GM12874 (cell line): ENCODE measurements around the gene DCAF4L1.
A peak's percentile ranks its signal among the peaks of the same experiment; 100 is the strongest.

Experiments used
- TF ChIP-seq, protein P1 (sequence below): IDR thresholded peaks from 2 replicates; pipeline ENCODE4 v1.5.1; 2011; ENCODE audit warnings: low read depth, mild to moderate bottlenecking, control low read depth, low read length, moderate library complexity; ENCODE audit not compliant: insufficient read depth

DCAF4L1 gene

DNA sequence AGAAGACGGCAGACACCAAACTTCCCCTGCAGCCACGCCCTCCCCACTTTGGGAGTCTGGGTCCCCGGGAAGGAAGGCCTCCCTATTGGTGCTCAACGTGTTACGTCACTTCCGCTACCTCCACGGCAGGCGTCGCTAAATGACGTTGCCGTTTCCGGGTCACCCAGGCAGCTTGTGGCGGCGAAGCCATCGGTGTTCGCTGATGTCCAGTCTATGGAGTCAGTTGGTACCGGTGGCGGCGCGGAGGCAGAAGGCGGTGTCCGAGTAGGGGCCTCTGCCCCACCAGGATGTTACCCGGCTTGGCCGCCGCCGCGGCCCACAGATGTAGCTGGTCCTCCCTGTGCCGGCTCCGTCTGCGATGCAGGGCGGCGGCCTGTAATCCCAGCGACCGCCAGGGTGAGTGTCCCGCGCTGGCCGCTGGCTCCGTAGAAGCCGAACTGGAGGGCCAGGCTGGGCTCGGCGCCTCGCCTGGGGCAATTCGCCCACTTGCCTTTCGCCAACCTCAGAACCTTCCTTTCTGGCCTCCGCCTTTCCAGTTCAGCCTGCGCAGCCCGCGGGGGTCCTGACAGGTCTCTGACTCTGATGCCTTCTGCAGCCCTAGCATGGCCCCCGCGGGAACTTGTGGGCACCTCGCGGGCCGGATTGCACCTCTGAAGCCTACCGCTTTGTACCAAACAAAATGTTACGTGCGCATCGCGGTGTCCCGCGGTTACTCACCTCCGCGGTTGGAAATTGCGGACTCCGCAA lies 9.0 kb downstream of the DCAF4L1 start, which contains the start of gene SLC30A9:
TSS of gene SLC30A9 (plus strand) at position 166 of the 747 bp plus-strand sequence. CDS start at position 288, 122 bp downstream.
- TF ChIP-seq, protein P1, sequence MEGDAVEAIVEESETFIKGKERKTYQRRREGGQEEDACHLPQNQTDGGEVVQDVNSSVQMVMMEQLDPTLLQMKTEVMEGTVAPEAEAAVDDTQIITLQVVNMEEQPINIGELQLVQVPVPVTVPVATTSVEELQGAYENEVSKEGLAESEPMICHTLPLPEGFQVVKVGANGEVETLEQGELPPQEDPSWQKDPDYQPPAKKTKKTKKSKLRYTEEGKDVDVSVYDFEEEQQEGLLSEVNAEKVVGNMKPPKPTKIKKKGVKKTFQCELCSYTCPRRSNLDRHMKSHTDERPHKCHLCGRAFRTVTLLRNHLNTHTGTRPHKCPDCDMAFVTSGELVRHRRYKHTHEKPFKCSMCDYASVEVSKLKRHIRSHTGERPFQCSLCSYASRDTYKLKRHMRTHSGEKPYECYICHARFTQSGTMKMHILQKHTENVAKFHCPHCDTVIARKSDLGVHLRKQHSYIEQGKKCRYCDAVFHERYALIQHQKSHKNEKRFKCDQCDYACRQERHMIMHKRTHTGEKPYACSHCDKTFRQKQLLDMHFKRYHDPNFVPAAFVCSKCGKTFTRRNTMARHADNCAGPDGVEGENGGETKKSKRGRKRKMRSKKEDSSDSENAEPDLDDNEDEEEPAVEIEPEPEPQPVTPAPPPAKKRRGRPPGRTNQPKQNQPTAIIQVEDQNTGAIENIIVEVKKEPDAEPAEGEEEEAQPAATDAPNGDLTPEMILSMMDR, result peak; percentile 39

DNA sequence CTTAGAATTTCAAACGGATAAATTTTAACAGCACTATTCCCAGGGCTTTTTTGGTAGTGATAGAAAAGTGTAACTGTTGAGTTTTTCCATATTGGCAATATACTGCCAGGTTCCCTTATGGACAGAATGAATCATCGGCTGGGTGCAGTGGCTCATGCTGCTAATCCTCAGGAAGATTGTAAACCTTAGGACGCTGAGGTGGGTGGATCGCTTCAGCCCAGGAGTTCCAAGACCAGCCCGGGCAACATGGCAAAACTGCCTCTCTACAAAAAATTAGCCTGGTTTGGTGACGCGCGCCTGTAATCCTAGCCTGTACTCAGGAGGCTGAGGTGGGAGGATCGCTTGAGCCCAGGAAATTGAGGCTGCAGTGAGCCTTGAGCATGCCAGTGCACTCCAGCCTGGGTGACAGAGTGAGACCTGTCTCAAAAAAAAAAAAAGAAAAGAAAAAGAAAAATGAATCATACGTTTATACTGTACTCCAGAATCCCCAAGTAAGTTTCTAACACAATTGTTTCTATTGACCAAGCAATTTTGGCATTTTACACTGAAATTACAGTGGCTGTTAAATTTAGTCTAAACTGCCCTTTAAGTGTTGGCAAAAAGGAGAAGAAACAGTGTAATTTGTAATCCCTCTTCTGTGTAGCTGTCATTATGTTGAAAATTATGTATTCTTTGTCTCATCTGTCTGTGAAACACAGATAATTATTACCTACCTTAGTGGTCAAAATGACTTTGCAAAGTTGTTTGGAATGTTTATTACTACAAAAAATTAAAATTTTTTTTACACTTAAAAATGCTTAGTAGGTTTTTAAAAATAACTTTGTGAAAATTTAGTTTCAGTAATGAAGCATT lies 10.6 kb downstream of the DCAF4L1 start:
- TF ChIP-seq, protein P1, result no peak

DNA sequence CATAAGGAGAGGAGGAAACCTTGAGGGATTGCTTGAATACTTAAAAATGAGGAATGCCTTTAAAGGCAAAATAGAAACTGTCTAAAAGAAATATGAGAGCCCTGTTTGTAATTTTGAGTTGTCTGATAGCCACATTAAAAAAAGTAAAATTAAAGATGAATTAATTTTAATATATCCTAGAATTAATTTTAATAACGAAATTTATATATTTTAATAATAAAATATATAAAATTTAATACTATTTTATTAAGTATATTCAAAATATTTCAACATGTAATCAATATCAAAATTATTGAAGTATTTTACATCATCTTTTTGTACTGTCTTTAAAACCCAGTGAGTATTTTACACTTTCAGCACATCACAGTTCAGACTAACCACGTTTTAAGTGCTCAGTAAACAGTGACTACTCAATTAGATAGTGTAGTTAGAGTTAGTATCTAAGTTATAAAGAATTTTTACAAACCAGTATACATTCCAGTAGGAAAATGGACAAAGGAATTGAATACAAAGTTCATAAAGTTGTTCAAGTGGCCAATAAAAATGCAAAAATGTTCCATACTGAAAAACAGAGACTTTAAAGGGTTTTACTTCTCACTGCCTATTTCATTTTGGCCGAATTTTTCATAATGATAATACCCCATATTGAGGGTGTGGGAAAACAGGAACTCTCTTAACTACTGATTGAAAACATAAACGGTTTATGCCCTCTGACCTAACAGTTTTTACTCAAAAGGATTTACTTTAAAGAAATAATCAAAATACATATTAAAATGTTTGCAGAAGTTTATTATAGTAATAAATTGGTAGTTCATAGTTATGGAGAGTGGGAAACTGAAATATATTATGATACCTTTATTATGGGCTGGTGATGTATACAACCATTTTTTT lies 11.7 kb downstream of the DCAF4L1 start:
- TF ChIP-seq, protein P1, result no peak

DNA sequence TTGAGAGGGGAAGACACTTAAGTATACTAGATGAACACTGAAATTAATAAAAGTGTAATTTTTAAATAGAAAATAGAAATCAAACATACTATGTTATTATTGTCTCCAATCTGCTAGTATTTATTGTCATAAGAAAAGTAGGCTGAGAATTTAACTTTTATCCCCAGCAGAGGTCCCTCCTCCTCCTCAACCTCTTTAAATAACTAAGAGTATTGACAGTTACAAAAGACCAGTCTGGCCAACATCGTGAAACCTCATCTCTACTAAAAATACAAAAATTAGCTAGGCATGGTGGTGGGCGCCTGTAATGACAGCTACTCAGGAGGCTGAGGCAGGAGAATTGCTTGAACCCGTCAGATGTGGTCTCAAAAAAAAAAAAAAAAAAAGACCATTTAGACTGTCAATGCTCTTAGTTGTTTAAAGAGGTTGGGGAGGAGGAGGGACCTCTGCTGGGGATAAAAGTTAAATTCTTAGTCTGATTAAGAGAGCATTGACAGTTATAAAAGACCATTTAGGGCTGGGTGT lies 13.0 kb downstream of the DCAF4L1 start:
- TF ChIP-seq, protein P1, result no peak

DNA sequence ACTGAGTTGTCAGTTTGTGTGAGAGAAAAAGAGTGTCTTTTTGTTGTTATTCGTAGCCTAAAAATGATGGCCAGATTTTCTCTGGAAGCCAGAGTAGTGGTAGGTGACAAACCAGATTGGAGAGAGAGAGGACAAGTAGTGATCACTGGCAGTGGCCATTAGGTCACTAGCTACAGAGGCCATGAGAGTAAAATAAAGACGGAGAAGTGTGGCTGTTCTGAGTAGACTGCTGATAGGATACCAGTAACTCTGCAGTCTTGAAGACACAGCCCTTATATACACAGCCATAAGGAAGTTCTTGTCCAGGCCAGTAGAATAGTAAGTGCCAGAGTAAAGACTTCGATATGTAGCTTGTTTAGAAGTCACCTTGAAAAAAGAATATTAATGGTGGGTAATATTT lies 16.5 kb downstream of the DCAF4L1 start:
- TF ChIP-seq, protein P1, result no peak

DNA sequence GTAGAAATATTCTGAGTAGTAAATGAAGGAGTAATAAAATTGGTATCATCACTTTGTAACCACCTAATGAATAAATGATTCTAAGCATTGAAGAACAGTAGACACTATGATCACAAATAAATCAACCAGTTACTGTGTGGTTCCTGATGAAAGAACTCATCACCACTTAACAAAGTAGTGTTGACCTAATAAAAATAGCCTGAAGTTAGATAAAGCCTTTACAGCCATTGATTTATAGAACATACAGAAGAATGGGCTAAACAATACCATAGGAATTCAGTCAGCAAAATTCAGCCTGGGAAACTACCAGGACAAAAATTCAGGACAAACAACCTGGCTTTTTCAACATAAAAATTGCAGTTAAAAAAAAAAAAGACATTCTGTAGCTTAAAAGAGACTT lies 17.8 kb downstream of the DCAF4L1 start:
- TF ChIP-seq, protein P1, result no peak
